Measurements from ENCODE around the gene SREBF1.
"Not testable (repeated sequence)": the region's sequence is repeated elsewhere in the genome, so short reads cannot be mapped to it uniquely, and the experiment has no call there.

SREBF1 gene

GRCh38 chr17:17809531-17810083 is 27.2 kb downstream of the SREBF1 start:
- DNase-seq: no peak

DNA sequence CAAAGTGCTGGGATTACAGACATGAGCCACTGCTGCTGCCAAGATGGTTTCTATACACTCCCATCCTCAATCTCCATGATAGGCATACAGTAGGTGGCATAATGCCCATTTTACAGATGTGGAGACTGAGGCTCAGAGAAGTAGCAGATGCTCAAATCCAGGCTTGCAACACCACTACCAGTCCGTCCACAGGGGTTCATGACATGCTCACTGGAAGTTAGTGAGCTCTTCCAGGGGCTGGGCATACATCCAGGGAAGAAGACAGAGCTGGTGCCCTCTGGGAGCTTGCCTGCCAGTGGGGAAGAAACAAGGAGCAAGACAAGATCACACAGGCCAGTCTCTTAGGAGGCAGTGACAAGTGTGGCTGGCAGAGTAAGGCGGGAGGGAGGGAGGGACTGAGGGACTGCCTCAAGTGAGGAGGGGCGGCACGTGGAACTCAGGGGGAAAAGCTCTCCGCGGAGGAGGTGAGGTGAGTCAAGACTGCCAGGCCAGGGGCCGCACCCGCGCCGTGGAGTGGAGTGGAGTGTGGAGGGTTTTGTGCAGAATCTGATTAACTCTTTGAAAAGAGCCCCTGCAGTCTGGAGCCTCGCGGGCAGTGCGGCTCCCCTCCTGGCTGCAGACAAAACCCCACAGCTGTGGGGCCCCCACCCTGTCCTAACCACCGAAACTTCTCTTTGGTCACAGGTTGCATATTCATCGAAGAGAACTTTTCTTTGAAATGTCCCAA is 27.9 kb downstream of the SREBF1 start:
- DNase-seq: no peak

DNA sequence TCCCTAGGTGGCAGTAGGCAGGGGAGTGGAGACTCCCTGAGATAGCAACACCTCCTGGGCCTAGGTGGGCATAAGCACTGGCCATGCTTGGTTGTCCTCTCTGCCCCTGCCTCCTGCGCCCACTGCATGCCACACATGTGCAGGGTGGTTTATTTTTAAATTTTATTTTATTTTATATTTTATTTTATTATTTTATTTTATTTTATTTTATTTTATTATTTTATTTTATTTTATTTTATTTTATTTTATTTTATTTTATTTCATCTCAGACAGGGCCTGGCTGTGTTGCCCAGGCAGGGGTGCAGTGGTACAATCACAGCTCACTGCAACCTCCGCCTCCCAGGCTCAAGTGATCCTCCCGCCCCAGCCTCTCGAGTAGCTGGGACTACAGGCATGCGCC is 28.6 kb downstream of the SREBF1 start:
- DNase-seq: not testable (repeated sequence)

DNA sequence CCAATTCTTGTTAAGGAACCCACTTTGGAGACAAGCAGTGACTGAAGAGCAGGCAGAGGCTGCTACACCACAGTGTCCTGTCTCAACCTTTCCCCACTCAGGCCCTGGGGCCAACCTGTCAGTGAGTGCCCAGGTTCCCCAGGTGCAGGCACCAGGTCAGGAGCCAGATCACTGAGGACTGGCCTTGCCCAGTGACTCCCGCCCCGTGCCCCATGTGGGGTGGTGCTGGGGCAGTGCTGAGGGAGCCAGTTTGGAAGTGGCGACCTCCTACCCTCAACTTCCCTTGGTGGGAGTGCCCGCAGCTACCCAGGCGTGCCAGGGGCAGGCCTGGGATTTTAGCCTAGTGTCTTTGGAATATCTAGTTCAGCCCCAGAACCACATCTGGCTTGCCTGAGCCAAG is 29.3 kb downstream of the SREBF1 start:
- no peak for DNase-seq

DNA sequence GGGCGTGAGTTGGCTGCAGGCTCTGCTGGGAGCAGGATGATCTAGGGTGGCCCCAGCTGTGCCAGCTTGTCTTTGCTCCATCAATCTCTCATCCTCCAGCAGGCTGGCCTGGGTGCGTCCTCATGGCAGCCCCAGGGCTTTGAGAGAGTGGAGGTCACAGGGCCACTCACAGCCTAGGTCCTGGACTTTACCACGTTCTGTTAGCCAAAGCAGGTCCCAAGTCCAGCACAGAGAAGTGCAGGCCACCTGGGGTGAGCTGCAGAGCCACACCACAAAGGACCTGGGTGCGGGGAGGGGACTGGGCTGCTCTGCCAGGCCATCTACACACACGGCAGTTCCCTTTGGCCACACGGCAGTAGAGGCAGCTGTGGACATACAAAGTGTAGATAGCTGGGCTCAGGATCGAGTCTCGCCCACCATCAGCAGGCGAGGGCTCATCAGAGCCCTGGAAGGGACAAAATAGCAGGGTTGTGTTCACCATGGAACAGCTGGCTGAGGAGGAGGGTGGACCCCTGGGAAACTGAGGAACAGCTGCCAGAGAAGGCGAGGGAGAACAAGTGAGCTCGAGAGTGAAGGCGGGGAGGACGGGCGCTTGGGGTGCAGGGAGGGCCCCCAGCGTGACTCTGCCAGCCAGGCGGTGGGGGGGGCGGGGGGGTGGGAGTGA is 30.0 kb downstream of the SREBF1 start:
- DNase-seq: no peak

GRCh38 chr17:17806035-17806434 is 30.8 kb downstream of the SREBF1 start:
- no peak for DNase-seq

GRCh38 chr17:17805575-17805974 is 31.2 kb downstream of the SREBF1 start:
- DNase-seq: no peak

- no peak for DNase-seq
These were observed 32.8 kb downstream of the SREBF1 start for GRCh38 chr17:17804007-17804406.

- DNase-seq: no peak
These were observed 34.8 kb downstream of the SREBF1 start for GRCh38 chr17:17801800-17802481.

DNA sequence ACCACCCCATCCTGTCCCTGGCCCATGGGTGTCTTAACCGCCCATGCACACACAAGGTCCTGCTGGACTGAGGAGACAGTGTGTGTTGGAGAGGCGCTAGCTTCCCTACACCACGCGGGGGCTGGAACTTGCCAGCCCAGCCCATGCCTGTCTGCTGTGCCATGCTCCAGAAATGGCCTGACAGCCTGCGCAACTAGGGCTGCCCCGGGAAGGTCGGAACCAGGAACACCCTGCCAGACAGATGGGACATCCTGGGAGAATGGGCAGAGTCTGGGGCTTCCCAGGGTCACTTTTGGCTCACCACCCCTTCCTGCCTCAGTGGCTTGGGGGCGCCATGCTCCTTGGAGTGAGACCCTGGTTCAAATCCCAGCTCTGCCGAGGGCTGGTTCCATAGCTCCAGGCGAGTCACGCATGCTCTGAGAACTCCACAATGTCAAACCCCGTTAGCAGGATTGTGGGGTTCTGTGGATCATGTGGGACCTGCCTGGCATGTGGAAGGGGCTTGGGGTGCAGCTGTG is 36.2 kb downstream of the SREBF1 start:
- DNase-seq: no peak

- DNase-seq: no peak
These were observed 38.1 kb downstream of the SREBF1 start for GRCh38 chr17:17798573-17799255.

DNA sequence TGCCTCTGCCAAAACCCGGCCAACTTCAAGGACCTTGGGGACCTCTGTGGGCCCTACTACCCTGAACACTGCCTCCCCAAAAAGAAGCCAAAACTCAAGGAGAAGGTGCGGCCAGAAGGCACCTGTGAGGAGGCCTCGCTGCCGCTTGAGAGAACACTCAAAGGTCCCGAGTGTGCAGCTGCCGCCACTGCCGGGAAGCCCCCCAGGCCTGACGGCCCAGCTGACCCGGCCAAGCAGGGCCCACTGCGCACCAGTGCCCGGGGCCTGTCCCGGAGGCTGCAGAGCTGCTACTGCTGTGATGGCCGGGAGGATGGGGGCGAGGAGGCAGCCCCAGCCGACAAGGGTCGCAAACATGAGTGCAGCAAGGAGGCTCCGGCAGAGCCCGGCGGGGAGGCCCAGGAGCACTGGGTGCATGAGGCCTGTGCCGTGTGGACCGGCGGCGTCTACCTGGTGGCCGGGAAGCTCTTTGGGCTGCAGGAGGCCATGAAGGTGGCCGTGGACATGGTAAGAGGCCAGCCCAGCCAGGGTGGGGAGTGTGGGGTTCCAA is 38.7 kb downstream of the SREBF1 start:
- DNase-seq: no peak

GRCh38 chr17:17797119-17797809 is 39.5 kb downstream of the SREBF1 start:
- peak; percentile 34 for DNase-seq

DNA sequence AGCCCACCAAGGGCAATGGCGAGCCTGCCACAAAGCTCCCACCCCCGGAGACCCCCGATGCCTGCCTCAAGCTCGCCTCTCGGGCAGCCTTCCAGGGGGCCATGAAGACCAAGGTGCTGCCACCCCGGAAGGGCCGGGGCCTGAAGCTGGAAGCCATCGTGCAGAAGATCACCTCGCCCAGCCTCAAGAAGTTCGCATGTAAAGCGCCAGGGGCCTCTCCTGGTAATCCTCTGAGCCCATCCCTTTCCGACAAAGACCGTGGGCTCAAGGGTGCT is 40.1 kb downstream of the SREBF1 start:
- no peak for DNase-seq

- no peak for DNase-seq
These were observed 40.6 kb downstream of the SREBF1 start for GRCh38 chr17:17795946-17796786.

- DNase-seq: no peak
These were observed 41.5 kb downstream of the SREBF1 start for GRCh38 chr17:17795296-17795695.

DNA sequence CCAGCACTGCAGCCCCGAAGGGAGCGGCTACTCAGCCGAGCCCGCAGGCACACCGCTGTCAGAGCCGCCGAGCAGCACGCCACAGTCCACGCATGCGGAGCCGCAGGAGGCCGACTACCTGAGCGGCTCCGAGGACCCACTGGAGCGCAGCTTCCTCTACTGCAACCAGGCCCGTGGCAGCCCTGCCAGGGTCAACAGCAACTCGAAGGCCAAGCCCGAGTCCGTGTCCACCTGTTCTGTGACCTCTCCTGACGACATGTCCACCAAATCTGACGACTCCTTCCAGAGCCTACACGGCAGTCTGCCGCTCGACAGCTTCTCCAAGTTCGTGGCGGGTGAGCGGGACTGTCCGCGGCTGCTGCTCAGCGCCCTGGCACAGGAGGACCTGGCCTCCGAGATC is 42.4 kb downstream of the SREBF1 start:
- DNase-seq: no peak

- no peak for DNase-seq
These were observed 43.2 kb downstream of the SREBF1 start for GRCh38 chr17:17793378-17794214.

GRCh38 chr17:17792551-17793377 is 44.0 kb downstream of the SREBF1 start:
- no peak for DNase-seq
